PC-3 (cell line): ENCODE data around the gene PLPPR5. TPM values are rescaled to one million over a fixed set of nuclear protein-coding genes. Genes with fewer than 3 reads are reported as not detected.
A peak's percentile ranks its signal among the peaks of the same experiment; 100 is the strongest.
"Not testable (repeated sequence)": the region's sequence is repeated elsewhere in the genome, so short reads cannot be mapped to it uniquely, and the experiment has no call there.

Source experiments
- ATAC-seq: fragments of 200-7000 bp; cut with Tn5 transposase; 2 replicates; pipeline ENCODE4 v1.9.1; 2020; ENCODE audit warnings: mild to moderate bottlenecking, moderate library complexity
- BruUV-seq: library from RNA; stranded (reverse); fragments of 400-500 nt; replicated peaks from 2 replicates; lab custom pipeline; 2021; lab: Mats Ljungman, UMichigan
- CTCF ChIA-PET: fragments of 300-600 bp; sonication (Branson Sonifier 250); formaldehyde crosslinking; loops from one replicate; lab custom pipeline; 2022; ENCODE audit warnings: antibody characterized with exemption; lab: Charles Lee
- POLR2A ChIA-PET: fragments of 300-600 bp; sonication (Branson Sonifier 250); formaldehyde crosslinking; loops from one replicate; lab custom pipeline; 2022; ENCODE audit warnings: antibody characterized with exemption; ENCODE audit not compliant: unreplicated experiment; lab: Charles Lee
- DNase-seq: peaks from one replicate; pipeline ENCODE4 v3.0.0-alpha.2; 2015
- H2AFZ ChIP-seq: fragments of 300-600 bp; sonication (generic); 2 replicates; pipeline ENCODE4 v1.6.0; 2016; ENCODE audit warnings: antibody characterized with exemption, low read length
- H3F3A ChIP-seq: fragments of 300-600 bp; sonication (generic); one replicate; pipeline ENCODE4 v1.6.0; 2017; ENCODE audit warnings: antibody characterized with exemption, low read length, control low read depth, mild to moderate bottlenecking; ENCODE audit not compliant: unreplicated experiment
- H3K27ac ChIP-seq: fragments of 300-600 bp; sonication (generic); 2 replicates; pipeline ENCODE4 v1.5.1; 2016; ENCODE audit warnings: mild to moderate bottlenecking, low read length
- H3K27me3 ChIP-seq: fragments of 300-600 bp; sonication (generic); 2 replicates; pipeline ENCODE4 v1.6.1; 2016; ENCODE audit warnings: low read length, mixed read lengths
- H3K36me3 ChIP-seq: fragments of 300-600 bp; sonication (generic); 2 replicates; pipeline ENCODE4 v1.6.1; 2016; ENCODE audit warnings: low read depth, mixed run types, low read length, mixed read lengths
- H3K4me1 ChIP-seq: fragments of 300-600 bp; sonication (generic); 2 replicates; pipeline ENCODE4 v1.5.1; 2016; ENCODE audit warnings: low read length; ENCODE audit not compliant: insufficient read depth
- H3K4me2 ChIP-seq: fragments of 300-600 bp; sonication (generic); 2 replicates; pipeline ENCODE4 v1.6.0; 2016; ENCODE audit warnings: low read length
- H3K4me3 ChIP-seq: fragments of 300-600 bp; sonication (generic); 2 replicates; pipeline ENCODE4 v1.5.1; 2016; ENCODE audit warnings: mild to moderate bottlenecking, low read length, mixed read lengths
- H3K79me2 ChIP-seq: fragments of 300-600 bp; sonication (generic); 2 replicates; pipeline ENCODE4 v1.6.1; 2017; ENCODE audit warnings: low read length, mixed read lengths
- H3K9ac ChIP-seq: fragments of 300-600 bp; sonication (generic); 2 replicates; pipeline ENCODE4 v1.6.0; 2016; ENCODE audit warnings: mild to moderate bottlenecking, low read length
- H3K9me2 ChIP-seq: fragments of 300-600 bp; sonication (generic); replicated peaks from 2 replicates; pipeline ENCODE4 v1.6.1; 2016; ENCODE audit warnings: mixed run types, low read length, mixed read lengths
- H3K9me3 ChIP-seq: fragments of 300-600 bp; sonication (generic); 2 replicates; pipeline ENCODE4 v1.6.1; 2016; ENCODE audit warnings: low read length, mixed read lengths
- H4K20me1 ChIP-seq: fragments of 300-600 bp; sonication (generic); 2 replicates; pipeline ENCODE4 v1.6.1; 2016; ENCODE audit warnings: low read length, mixed read lengths
- EZH2 ChIP-seq: fragments of 300-600 bp; sonication (generic); IDR thresholded peaks from one replicate; pipeline ENCODE4 v1.6.1; 2017; ENCODE audit warnings: antibody characterized with exemption, mild to moderate bottlenecking, low read length; ENCODE audit not compliant: unreplicated experiment
- EZH2phosphoT487 ChIP-seq: fragments of 300-600 bp; sonication (generic); IDR thresholded peaks from 2 replicates; pipeline ENCODE4 v1.6.1; 2018; ENCODE audit warnings: mild to moderate bottlenecking, antibody characterized with exemption, low read length, borderline replicate concordance
- intact Hi-C: fragments of 100-400 bp; cut with micrococcal nuclease; formaldehyde crosslinking; loops from 2 replicates; pipeline ENCODE4 v1.9.0; 2023
- total RNA-seq: library from RNA; depleted of rRNA; stranded (reverse); fragments of >200 nt; gene quantifications from 2 replicates; pipeline ENCODE4 v1.2.3, GENCODE V29; 2014
- TF ChIP-seq, protein P1 (sequence below): fragments of 300-600 bp; sonication (generic); conservative IDR thresholded peaks from 2 replicates; pipeline ENCODE4 v1.5.1; 2017; ENCODE audit warnings: antibody characterized with exemption, low read depth, mild to moderate bottlenecking, low read length

The PLPPR5 gene
- total RNA-seq, 1 experiment from 2014 or later, result 2.1 TPM

DNA sequence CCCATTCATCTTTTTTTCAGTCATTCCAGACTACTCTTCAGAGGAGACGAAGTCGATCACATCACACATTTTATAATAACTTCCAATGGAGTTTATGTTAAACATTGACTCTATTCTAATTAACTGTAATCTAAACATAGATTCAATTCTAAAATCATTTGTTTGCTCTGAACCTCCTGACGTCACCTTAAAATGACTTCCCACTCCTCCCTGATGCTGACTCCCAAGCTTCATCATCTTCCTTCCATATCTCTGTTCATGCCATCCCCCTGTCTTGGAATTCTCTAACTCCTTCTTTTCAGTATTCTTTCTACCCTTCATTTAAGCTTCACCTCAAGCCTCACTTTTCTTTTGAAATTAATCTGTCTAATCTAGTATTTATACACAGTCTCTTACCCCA is 45.1 kb upstream of the PLPPR5 start:
- ATAC-seq (no peak), DNase-seq (no peak)
- TF ChIP-seq, protein P1, sequence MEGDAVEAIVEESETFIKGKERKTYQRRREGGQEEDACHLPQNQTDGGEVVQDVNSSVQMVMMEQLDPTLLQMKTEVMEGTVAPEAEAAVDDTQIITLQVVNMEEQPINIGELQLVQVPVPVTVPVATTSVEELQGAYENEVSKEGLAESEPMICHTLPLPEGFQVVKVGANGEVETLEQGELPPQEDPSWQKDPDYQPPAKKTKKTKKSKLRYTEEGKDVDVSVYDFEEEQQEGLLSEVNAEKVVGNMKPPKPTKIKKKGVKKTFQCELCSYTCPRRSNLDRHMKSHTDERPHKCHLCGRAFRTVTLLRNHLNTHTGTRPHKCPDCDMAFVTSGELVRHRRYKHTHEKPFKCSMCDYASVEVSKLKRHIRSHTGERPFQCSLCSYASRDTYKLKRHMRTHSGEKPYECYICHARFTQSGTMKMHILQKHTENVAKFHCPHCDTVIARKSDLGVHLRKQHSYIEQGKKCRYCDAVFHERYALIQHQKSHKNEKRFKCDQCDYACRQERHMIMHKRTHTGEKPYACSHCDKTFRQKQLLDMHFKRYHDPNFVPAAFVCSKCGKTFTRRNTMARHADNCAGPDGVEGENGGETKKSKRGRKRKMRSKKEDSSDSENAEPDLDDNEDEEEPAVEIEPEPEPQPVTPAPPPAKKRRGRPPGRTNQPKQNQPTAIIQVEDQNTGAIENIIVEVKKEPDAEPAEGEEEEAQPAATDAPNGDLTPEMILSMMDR, result no peak
- TF ChIP-seq EZH2phosphoT487 (no peak), EZH2 (no peak)
- Histone ChIP-seq H3F3A (no peaks in the 10 kb centered on the region), H3K27me3 (no peaks in the 10 kb centered on the region), H3K9me3 (no peaks in the 10 kb centered on the region), H3K4me1 (no peaks in the 10 kb centered on the region), H3K9ac (no peak overlapping the region), H3K36me3 (no peaks in the 10 kb centered on the region), H2AFZ (no peak overlapping the region), H4K20me1 (no peaks in the 10 kb centered on the region), H3K9me2 (no peaks in the 10 kb centered on the region; the same call in 1 of the 2 replicates), H3K27ac (no peak overlapping the region), H3K79me2 (no peaks in the 10 kb centered on the region), H3K4me3 (no peak overlapping the region), H3K4me2 (no peak overlapping the region)
- CTCF ChIA-PET, result no interaction called here
- intact Hi-C loops, result no loop called here
- BruUV-seq, result no TSS peak
- POLR2A ChIA-PET, result no interaction called here

DNA sequence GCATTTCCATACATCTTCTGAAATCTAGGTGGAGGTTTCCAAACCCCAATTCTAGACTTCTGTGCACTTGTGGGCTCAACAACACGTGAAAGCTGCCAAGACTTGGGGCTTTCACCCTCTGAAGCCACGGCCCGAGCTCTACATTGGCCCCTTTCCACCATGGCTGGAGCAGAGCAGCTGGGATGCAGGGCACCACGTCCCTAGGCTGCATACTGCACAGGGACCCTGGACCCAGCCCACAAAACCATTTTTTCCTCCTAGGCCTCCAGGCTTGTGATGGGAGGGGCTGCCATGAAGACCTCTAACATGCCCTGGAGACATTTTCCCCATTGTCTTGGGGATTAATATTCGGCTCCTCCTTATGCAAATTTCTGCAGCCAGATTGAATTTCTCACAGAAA is 32.1 kb upstream of the PLPPR5 start:
- H2AFZ ChIP-seq, H3K4me1 ChIP-seq, H3K27me3 ChIP-seq, BruUV-seq, ATAC-seq, DNase-seq, H3K4me2 ChIP-seq, CTCF ChIA-PET, H3K9me2 ChIP-seq, H3K4me3 ChIP-seq, H3K9ac ChIP-seq, H3F3A ChIP-seq, H3K36me3 ChIP-seq, POLR2A ChIA-PET, intact Hi-C loops, H3K9me3 ChIP-seq, H3K79me2 ChIP-seq, H4K20me1 ChIP-seq, H3K27ac ChIP-seq: not testable (repeated sequence)

DNA sequence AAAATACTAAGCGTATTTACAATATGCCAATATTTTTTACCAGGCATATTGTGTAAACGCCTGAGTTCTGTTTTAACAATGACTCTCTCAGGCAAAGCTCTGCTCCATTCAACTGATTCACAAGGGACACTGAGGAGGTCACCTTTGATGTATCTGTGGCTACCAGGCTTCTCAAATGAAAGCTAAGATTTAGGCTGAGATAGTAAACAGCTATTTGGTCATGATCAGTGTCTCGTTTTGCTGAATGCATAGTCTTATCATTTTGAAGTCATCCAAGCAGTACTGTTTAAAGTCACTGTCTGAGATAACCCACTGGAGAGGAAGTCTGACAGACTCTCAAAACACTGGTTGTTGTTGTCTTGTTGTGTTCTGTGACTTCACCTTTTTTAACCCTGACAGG is 13.7 kb upstream of the PLPPR5 start:
- Histone ChIP-seq H3K4me1 (no peaks in the 10 kb centered on the region), H2AFZ (no peak overlapping the region), H4K20me1 (no peaks in the 10 kb centered on the region), H3K27ac (no peak overlapping the region), H3K9me2 (0 out of 2 replicates have a peak, but pooled peaks cover 4% of the 10 kb centered on the region), H3K27me3 (no peaks in the 10 kb centered on the region), H3K4me3 (no peak overlapping the region), H3F3A (no peaks in the 10 kb centered on the region), H3K79me2 (no peaks in the 10 kb centered on the region), H3K36me3 (no peaks in the 10 kb centered on the region), H3K9ac (no peak overlapping the region), H3K4me2 (no peak overlapping the region), H3K9me3 (no peaks in the 10 kb centered on the region)
- intact Hi-C loops, result loop anchor here (5.0 kb wide), 1 partner anchor 49 kb away; no protein-coding TSS in a partner anchor
- CTCF ChIA-PET, result interaction anchor here (0.6 kb wide), 2 partner anchors 13 to 134 kb away, joined by 3 to 5 read pairs; partner anchors contain the start of gene PLPPR5
- no TSS peak for BruUV-seq
- peak; percentile 89 for ATAC-seq
- peak; percentile 13 for DNase-seq
- no peak for TF ChIP-seq EZH2
- TF ChIP-seq EZH2phosphoT487, result no peak
- TF ChIP-seq, protein P1, result no peak
- POLR2A ChIA-PET, result interaction anchor here (0.6 kb wide), 1 partner anchor 427 kb away, joined by 5 read pairs; no protein-coding TSS in a partner anchor
